Measurements from ENCODE around the gene CSNK2B. TPM values are rescaled to one million over a fixed set of nuclear protein-coding genes. Genes with fewer than 3 reads are reported as not detected.

The CSNK2B gene
- total RNA-seq: 205 and 210 TPM in 2 replicates

GRCh38 chr6:31665501-31666336, at the start of gene CSNK2B:
CSNK2B (plus strand) TSS chr6:31666080; CDS start chr6:31666832, 752 bp downstream.

GRCh38 chr6:31620586-31621319, 45.1 kb upstream of the CSNK2B start, which contains the start of gene PRRC2A:
PRRC2A (plus strand) TSS chr6:31620715; CDS start chr6:31622790, 2,075 bp downstream.

GRCh38 chr6:31655349-31656237, 10.3 kb upstream of the CSNK2B start, which contains the start of gene APOM:
APOM (plus strand) TSS chr6:31655894; CDS start chr6:31655967, 73 bp downstream.

GRCh38 chr6:31660381-31661261, 5.3 kb upstream of the CSNK2B start, which contains the start of gene C6orf47:
C6orf47 (minus strand) TSS chr6:31660778; CDS start chr6:31659947, 831 bp downstream.

GRCh38 chr6:31664790-31665500, 935 bp upstream of the CSNK2B start, which contains the start of gene GPANK1:
GPANK1 (minus strand) TSS chr6:31664997; CDS start chr6:31664478, 519 bp downstream.

GRCh38 chr6:31669676-31670075, 3.8 kb downstream of the CSNK2B start, which contains the start of gene LY6G5B:
LY6G5B (plus strand) TSS chr6:31669976; CDS start chr6:31670951, 975 bp downstream.

GRCh38 chr6:31680226-31681134, 14.6 kb downstream of the CSNK2B start, which contains the start of gene LY6G5C:
LY6G5C (minus strand) TSS chr6:31681067; CDS start chr6:31680373, 694 bp downstream.

GRCh38 chr6:31702819-31703716, 37.2 kb downstream of the CSNK2B start, which contains the start of gene ABHD16A:
ABHD16A (minus strand) TSS chr6:31703324; CDS start chr6:31703281, 43 bp downstream.

GRCh38 chr6:31706599-31706998, 40.7 kb downstream of the CSNK2B start, which contains the start of gene LY6G6F:
LY6G6F (plus strand) TSS chr6:31706866; CDS start chr6:31706907, 41 bp downstream.

GRCh38 chr6:31715022-31715958, 49.4 kb downstream of the CSNK2B start, which contains the start of gene LY6G6D:
LY6G6D (plus strand) TSS chr6:31715348; CDS start chr6:31715356, 8 bp downstream.

Other genes with a start within 250 kb of the CSNK2B start
- gene MICB, start 167.9 kb upstream of the CSNK2B start, total RNA-seq: 3.9 and 12.6 TPM in 2 replicates
- gene MCCD1, start 137.1 kb upstream of the CSNK2B start, total RNA-seq: not detected in 2 replicates
- gene DDX39B, start 124.1 kb upstream of the CSNK2B start, total RNA-seq: 197 and 272 TPM in 2 replicates
- gene ATP6V1G2, start 119.5 kb upstream of the CSNK2B start, total RNA-seq: 2.7 and 7.2 TPM in 2 replicates
- gene NFKBIL1, start 118.5 kb upstream of the CSNK2B start, total RNA-seq: 16.6 and 19.9 TPM in 2 replicates
- not detected in 2 replicates for gene LTA, start 93.8 kb upstream of the CSNK2B start, total RNA-seq
- gene TNF, start 90.5 kb upstream of the CSNK2B start, total RNA-seq: not detected in 2 replicates
- 0.17 TPM in 1 of 2 replicates, not detected in the other for gene LTB, start 83.7 kb upstream of the CSNK2B start, total RNA-seq
- not detected in 2 replicates for gene LST1, start 79.8 kb upstream of the CSNK2B start, total RNA-seq
- not detected in 2 replicates for gene NCR3, start 73.1 kb upstream of the CSNK2B start, total RNA-seq
- gene AIF1, start 50.8 kb upstream of the CSNK2B start, total RNA-seq: 1.4 TPM in 1 of 2 replicates, not detected in the other
- gene PRRC2A, start 45.4 kb upstream of the CSNK2B start, total RNA-seq: 71.2 and 71.5 TPM in 2 replicates
- gene BAG6, start 13.4 kb upstream of the CSNK2B start, total RNA-seq: 164 and 183 TPM in 2 replicates
- gene APOM, start 10.2 kb upstream of the CSNK2B start, total RNA-seq: 0.51 and 3.2 TPM in 2 replicates
- 14.3 and 14.8 TPM in 2 replicates for gene C6orf47, start 5.3 kb upstream of the CSNK2B start, total RNA-seq
- gene GPANK1, start 1.1 kb upstream of the CSNK2B start, total RNA-seq: 13.4 and 15.3 TPM in 2 replicates
- 1.0 and 1.2 TPM in 2 replicates for gene LY6G5B, start 3.9 kb downstream of the CSNK2B start, total RNA-seq
- 0.43 TPM in 1 of 2 replicates, not detected in the other for gene LY6G5C, start 15.0 kb downstream of the CSNK2B start, total RNA-seq
- 25.7 and 29.2 TPM in 2 replicates for gene ABHD16A, start 37.2 kb downstream of the CSNK2B start, total RNA-seq
- not detected in 2 replicates for gene LY6G6F, start 40.8 kb downstream of the CSNK2B start, total RNA-seq
- gene LY6G6D, start 49.3 kb downstream of the CSNK2B start, total RNA-seq: not detected in 2 replicates
- gene LY6G6C, start 55.7 kb downstream of the CSNK2B start, total RNA-seq: not detected in 2 replicates
- not detected in 2 replicates for gene MPIG6B, start 57.3 kb downstream of the CSNK2B start, total RNA-seq
- 70.2 and 88.5 TPM in 2 replicates for gene DDAH2, start 63.2 kb downstream of the CSNK2B start, total RNA-seq
- 266 and 364 TPM in 2 replicates for gene CLIC1, start 70.5 kb downstream of the CSNK2B start, total RNA-seq
- gene MSH5, start 73.9 kb downstream of the CSNK2B start, total RNA-seq: 4.2 and 4.7 TPM in 2 replicates
- gene SAPCD1, start 96.6 kb downstream of the CSNK2B start, total RNA-seq: 1.2 and 2.8 TPM in 2 replicates
- not detected in 2 replicates for gene VWA7, start 111.2 kb downstream of the CSNK2B start, total RNA-seq
- gene VARS1, start 129.7 kb downstream of the CSNK2B start, total RNA-seq: 44.9 and 47.3 TPM in 2 replicates
- gene LSM2, start 140.9 kb downstream of the CSNK2B start, total RNA-seq: 40.0 and 71.4 TPM in 2 replicates
- gene HSPA1L, start 149.2 kb downstream of the CSNK2B start, total RNA-seq: 0.12 and 0.34 TPM in 2 replicates
- 62.6 and 74.3 TPM in 2 replicates for gene HSPA1A, start 149.5 kb downstream of the CSNK2B start, total RNA-seq
- gene HSPA1B, start 161.7 kb downstream of the CSNK2B start, total RNA-seq: 94.5 and 110 TPM in 2 replicates
- 55.6 and 65.6 TPM in 2 replicates for gene NEU1, start 196.7 kb downstream of the CSNK2B start, total RNA-seq
- 0.51 TPM in 1 of 2 replicates, not detected in the other for gene SLC44A4, start 212.9 kb downstream of the CSNK2B start, total RNA-seq
- gene EHMT2, start 231.6 kb downstream of the CSNK2B start, total RNA-seq: 32.1 and 55.8 TPM in 2 replicates
- gene ZBTB12, start 236.0 kb downstream of the CSNK2B start, total RNA-seq: 2.6 and 4.9 TPM in 2 replicates